ENCODE results near the gene GMNN.

Gene GMNN

DNA sequence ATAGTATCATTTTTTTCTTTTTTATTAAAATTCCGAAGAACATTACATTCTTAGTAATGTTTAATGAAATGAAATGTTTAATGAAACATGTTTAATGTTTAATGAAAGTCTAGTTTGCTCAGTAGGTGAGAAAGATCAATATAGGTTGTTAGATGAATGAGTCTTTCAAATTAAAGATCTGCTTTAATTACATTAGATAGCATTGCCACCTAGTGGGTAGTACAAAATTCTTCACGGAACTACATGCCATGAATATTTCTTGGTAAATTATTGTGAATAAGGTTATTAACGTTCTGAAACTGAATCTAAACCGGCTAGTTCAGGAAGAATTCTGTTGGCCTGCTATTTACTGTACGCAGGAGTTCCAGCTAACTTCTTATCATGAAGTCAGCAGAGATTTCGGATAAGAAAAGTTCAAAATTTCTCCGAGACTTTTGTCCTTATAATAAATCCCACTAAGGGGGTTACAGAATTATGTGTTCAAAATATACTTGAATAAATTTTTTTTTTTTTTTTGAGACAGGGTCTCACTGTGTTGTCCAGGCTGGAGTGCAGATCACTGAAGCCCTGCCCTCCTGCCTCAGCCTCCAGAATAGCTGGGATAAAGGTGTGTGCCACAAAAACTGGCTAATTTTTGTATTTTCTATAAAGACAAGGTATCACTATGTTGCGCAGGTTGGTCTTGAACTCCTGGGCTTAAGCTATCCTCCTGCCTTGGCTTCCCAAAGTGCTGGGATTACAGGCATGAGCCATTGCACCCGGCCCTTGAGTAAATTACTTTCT, 7.9 kb upstream of the GMNN start:
- Histone ChIP-seq H3K27ac (ENCODE audit: low read depth, low read length) (no peak overlapping the region), H4K20me1 (ENCODE audit: control insufficient read depth, insufficient read depth, low read depth, low read length) (no peaks in the 10 kb centered on the region), H3K9me2 (replicated peaks; ENCODE audit: control insufficient read depth, low read length) (no peaks in the 10 kb centered on the region), H3K27me3 (ENCODE audit: control insufficient read depth, low read length) (no peaks in the 10 kb centered on the region), H3K9me3 (ENCODE audit: control insufficient read depth, insufficient read depth, low read length) (no peaks in the 10 kb centered on the region), H3K4me2 (ENCODE audit: low read length) (no peak overlapping the region), H3K4me1 (ENCODE audit: control insufficient read depth, low read length) (peaks cover under 1% of the 10 kb centered on the region), H3F3A (ENCODE audit: control insufficient read depth, insufficient read depth) (0 out of 2 replicates have a peak, but pooled peaks cover 5% of the 10 kb centered on the region), H3K4me3 (ENCODE audit: low read length) (no peak overlapping the region), H3K36me3 (ENCODE audit: control insufficient read depth, low read length) (no peaks in the 10 kb centered on the region), H3K79me2 (ENCODE audit: control insufficient read depth, low read length) (no peaks in the 10 kb centered on the region)
- TF ChIP-seq, protein P1, sequence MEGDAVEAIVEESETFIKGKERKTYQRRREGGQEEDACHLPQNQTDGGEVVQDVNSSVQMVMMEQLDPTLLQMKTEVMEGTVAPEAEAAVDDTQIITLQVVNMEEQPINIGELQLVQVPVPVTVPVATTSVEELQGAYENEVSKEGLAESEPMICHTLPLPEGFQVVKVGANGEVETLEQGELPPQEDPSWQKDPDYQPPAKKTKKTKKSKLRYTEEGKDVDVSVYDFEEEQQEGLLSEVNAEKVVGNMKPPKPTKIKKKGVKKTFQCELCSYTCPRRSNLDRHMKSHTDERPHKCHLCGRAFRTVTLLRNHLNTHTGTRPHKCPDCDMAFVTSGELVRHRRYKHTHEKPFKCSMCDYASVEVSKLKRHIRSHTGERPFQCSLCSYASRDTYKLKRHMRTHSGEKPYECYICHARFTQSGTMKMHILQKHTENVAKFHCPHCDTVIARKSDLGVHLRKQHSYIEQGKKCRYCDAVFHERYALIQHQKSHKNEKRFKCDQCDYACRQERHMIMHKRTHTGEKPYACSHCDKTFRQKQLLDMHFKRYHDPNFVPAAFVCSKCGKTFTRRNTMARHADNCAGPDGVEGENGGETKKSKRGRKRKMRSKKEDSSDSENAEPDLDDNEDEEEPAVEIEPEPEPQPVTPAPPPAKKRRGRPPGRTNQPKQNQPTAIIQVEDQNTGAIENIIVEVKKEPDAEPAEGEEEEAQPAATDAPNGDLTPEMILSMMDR (IDR thresholded peaks at IDR 0.05; ENCODE audit: low read depth, low read length, poor library complexity, severe bottlenecking) = peak; percentile 50
- no peak for TF ChIP-seq EZH2phosphoT487 (IDR thresholded peaks at IDR 0.05; ENCODE audit: borderline replicate concordance, low read length)

DNA sequence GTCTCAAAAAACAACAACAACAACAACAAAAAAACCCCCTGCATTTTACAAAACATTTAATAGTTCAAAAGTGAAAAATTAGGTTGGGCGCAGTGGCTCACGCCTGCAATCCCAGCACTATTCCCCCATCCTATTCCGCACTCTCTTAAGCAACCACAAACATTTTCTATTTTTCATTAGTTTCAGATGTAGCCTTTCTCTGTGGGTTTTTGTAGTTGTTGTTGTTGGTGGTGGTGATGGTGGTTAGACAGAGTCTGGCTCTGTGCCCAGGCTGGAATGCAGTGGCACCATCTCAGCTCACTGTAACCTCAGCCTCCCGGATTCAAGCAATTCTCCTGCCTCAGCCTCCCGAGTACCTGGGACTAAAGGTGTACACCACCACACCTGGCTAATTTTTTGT, 6.4 kb upstream of the GMNN start:
- Histone ChIP-seq H3K9me3 (ENCODE audit: control insufficient read depth, insufficient read depth, low read length) (no peaks in the 10 kb centered on the region), H3K27ac (ENCODE audit: low read depth, low read length) (no peak overlapping the region), H3K36me3 (ENCODE audit: control insufficient read depth, low read length) (no peaks in the 10 kb centered on the region), H4K20me1 (ENCODE audit: control insufficient read depth, insufficient read depth, low read depth, low read length) (no peaks in the 10 kb centered on the region), H3F3A (ENCODE audit: control insufficient read depth, insufficient read depth) (0 out of 2 replicates have a peak, but pooled peaks cover 6% of the 10 kb centered on the region), H3K9me2 (replicated peaks; ENCODE audit: control insufficient read depth, low read length) (no peaks in the 10 kb centered on the region), H3K4me2 (ENCODE audit: low read length) (no peak overlapping the region), H3K79me2 (ENCODE audit: control insufficient read depth, low read length) (no peaks in the 10 kb centered on the region), H3K27me3 (ENCODE audit: control insufficient read depth, low read length) (no peaks in the 10 kb centered on the region), H3K4me3 (ENCODE audit: low read length) (no peak overlapping the region), H3K4me1 (ENCODE audit: control insufficient read depth, low read length) (no peaks in the 10 kb centered on the region; the same call in 1 of the 2 replicates)
- TF ChIP-seq, protein P1 (IDR thresholded peaks at IDR 0.05; ENCODE audit: low read depth, low read length, poor library complexity, severe bottlenecking) = no peak
- TF ChIP-seq EZH2phosphoT487 (IDR thresholded peaks at IDR 0.05; ENCODE audit: borderline replicate concordance, low read length) = no peak

DNA sequence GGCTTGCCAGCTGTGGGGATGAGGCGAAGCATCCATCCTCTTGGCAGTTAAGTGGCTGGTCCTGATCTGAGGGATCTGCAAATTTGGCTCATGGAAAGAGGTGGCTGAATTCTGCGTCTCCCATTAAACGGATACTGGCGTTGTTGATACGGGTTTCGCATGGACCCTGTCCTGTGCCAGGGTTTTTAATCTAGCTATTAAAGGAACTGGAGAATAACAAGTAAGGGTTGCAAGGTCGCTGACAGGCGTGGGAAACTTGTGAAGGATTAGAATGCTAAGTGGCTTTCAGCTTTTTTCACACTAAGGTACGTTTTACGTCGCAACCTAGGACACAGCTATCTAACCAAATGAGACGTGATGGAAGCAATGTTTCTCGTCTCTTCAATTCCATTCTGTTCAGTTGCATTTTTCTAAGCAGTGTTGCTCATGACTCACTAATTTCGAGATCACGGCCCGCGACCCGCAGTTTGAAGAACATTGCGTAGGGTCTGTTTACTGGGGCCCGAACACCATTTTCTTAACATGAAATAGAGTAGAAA, 852 bp downstream of the GMNN start:
- no peak for TF ChIP-seq EZH2phosphoT487 (IDR thresholded peaks at IDR 0.05; ENCODE audit: borderline replicate concordance, low read length)
- TF ChIP-seq, protein P1 (IDR thresholded peaks at IDR 0.05; ENCODE audit: low read depth, low read length, poor library complexity, severe bottlenecking) = no peak
- Histone ChIP-seq H3K9me2 (replicated peaks; ENCODE audit: control insufficient read depth, low read length) (no peaks in the 10 kb centered on the region), H3K9me3 (ENCODE audit: control insufficient read depth, insufficient read depth, low read length) (no peaks in the 10 kb centered on the region), H3K4me2 (ENCODE audit: low read length) (peak overlapping the region; percentile 97), H3F3A (ENCODE audit: control insufficient read depth, insufficient read depth) (peaks cover 8% of the 10 kb centered on the region; the same call in 1 of the 2 replicates), H3K27me3 (ENCODE audit: control insufficient read depth, low read length) (no peaks in the 10 kb centered on the region), H3K4me3 (ENCODE audit: low read length) (peak overlapping the region; percentile 100), H3K27ac (ENCODE audit: low read depth, low read length) (peak overlapping the region; percentile 95), H3K36me3 (ENCODE audit: control insufficient read depth, low read length) (peaks cover 57% of the 10 kb centered on the region), H3K4me1 (ENCODE audit: control insufficient read depth, low read length) (peaks cover 36% of the 10 kb centered on the region), H3K79me2 (ENCODE audit: control insufficient read depth, low read length) (peaks cover 58% of the 10 kb centered on the region), H4K20me1 (ENCODE audit: control insufficient read depth, insufficient read depth, low read depth, low read length) (peaks cover 34% of the 10 kb centered on the region)

All from DOHH2 (cell line).